ENCODE results near the gene UNK. TPM values are rescaled to one million over a fixed set of nuclear protein-coding genes. Genes with fewer than 3 reads are reported as not detected.

Gene UNK, protein sequence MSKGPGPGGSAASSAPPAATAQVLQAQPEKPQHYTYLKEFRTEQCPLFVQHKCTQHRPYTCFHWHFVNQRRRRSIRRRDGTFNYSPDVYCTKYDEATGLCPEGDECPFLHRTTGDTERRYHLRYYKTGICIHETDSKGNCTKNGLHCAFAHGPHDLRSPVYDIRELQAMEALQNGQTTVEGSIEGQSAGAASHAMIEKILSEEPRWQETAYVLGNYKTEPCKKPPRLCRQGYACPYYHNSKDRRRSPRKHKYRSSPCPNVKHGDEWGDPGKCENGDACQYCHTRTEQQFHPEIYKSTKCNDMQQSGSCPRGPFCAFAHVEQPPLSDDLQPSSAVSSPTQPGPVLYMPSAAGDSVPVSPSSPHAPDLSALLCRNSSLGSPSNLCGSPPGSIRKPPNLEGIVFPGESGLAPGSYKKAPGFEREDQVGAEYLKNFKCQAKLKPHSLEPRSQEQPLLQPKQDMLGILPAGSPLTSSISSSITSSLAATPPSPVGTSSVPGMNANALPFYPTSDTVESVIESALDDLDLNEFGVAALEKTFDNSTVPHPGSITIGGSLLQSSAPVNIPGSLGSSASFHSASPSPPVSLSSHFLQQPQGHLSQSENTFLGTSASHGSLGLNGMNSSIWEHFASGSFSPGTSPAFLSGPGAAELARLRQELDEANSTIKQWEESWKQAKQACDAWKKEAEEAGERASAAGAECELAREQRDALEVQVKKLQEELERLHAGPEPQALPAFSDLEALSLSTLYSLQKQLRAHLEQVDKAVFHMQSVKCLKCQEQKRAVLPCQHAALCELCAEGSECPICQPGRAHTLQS
- polyA plus RNA-seq (ENCODE audit: insufficient read length), result 21.9 TPM

DNA sequence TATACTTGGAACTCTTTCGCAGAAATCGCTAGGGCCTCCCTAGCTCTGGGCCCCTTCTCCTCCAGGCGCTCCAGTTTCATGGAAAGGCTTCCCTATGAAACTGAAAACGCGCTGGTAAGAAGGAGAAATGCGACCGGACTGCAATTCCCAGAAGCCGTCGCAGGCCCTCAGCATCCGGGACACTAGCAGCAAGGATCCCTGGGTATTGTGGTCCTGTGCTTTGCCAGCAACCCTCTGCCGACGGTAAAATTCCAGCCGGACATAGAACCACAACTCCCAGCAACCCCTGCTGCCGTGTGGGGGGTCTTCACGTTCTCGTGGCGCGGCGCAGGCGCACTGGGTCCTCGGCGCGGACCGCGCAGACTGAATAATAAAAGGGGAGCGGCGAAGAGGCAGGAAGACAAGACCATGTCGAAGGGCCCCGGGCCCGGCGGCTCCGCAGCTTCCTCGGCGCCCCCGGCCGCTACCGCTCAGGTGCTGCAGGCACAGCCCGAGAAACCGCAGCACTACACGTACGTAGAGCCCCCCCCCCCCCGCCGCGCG, at the start of gene UNK:
Gene UNK, plus strand, starts transcription at position 334 of the 543 bp plus-strand sequence. Its CDS starts 75 bp downstream, at position 409.
- peak; percentile 99 for DNase-seq (ENCODE audit: low read depth)

DNA sequence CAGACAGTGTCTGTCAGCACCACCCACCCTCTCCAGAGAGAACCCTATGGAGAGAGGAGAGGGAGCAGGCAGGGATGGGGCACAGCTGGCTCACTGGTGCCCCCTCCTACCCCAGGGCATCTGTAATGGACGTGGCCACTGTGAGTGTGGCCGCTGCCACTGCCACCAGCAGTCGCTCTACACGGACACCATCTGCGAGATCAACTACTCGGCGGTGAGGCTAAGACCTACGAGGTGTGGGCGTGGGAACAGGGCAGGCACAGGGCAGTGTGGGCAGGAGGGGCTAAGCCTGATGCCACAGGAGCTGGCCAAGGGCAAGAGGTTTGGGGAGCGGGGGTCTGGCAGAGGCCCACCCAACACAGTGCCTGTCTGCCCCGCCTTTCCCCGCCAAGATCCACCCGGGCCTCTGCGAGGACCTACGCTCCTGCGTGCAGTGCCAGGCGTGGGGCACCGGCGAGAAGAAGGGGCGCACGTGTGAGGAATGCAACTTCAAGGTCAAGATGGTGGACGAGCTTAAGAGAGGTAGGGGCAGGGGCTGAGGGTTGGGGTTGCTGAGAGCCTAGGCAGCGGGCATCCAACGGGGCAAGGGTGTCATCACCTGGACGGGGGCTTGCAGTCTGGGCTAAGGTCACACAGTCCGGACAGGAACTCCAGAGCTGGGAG, 48.3 kb upstream of the UNK start:
- no peak for DNase-seq (ENCODE audit: low read depth)

DNA sequence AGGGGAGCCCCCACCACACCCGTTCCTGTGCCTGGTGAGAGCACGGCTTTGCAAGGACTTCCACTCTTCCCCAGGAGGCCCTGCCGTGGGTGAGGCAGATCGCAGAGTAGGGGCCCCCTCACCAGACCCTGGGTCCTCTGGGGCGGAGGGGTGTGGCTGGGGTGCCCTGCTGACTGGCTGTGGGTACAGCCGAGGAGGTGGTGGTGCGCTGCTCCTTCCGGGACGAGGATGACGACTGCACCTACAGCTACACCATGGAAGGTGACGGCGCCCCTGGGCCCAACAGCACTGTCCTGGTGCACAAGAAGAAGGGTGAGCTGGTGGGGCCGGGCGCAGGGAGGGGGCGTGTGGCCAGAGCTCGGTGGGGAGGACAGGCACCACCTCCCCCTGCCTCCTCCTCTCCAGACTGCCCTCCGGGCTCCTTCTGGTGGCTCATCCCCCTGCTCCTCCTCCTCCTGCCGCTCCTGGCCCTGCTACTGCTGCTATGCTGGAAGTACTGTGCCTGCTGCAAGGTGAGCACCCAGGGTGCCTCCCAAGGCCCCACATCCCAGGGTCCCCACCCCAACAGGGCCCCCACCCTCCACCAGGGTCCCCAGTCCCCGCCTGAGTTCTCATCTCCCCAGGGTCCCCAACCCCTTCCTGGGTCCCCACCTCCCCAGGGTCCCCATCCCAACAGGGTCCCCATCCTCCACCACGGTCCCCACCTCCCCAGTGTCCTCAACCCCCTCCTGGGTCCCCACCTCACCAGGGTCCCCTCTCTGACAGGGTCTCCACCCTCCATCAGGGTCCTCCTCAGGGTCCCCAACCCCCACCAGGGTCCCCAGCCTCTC, 47.3 kb upstream of the UNK start:
- DNase-seq (ENCODE audit: low read depth), result no peak

DNA sequence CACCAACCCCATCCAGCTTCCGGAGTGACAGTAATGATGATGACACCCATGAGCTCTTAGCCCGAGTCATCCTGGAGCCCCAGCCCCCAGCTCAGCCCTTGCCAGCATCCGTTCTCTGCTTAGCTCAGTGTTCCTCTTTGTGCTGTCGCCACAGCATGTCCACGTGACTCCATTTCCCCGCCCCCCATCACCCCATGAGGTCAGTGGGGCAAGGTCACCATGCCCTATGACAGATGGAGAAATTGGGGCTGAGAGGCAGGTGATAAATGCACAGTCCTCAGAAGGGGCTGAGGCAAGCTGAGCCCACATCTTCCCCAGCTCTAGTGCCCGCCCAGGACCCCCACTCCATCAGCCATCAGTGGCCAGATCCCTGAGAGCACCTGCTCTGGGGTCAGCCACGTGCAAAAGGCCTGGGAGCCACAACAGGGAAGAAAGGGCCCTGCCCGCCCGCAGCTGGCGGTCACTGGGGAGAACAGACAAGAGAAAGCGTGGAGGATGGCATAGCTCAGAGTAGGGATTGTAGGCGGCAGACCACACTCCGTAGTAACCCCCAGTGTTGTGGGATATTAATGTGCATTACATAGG, 46.3 kb upstream of the UNK start:
- no peak for DNase-seq (ENCODE audit: low read depth)

DNA sequence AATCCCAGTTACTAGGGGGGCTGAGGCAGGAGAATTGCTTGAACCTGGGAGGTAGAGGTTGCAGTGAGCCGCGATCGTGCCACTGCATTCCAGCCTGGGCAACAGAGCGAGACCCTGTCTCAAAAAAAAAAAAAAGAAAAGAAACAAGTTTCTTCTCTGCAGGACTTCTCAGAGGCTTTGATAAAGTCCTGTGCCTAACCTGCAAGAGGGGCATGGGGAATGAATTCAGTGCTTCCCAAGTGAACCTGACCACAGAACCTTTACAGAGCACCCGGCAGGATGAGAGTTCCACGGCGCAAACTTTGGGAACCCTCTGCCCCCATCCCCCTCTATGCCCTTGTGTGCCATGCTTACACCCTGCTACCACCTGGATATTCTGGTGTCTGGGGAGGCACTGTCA, 45.4 kb upstream of the UNK start:
- DNase-seq (ENCODE audit: low read depth), result no peak

DNA sequence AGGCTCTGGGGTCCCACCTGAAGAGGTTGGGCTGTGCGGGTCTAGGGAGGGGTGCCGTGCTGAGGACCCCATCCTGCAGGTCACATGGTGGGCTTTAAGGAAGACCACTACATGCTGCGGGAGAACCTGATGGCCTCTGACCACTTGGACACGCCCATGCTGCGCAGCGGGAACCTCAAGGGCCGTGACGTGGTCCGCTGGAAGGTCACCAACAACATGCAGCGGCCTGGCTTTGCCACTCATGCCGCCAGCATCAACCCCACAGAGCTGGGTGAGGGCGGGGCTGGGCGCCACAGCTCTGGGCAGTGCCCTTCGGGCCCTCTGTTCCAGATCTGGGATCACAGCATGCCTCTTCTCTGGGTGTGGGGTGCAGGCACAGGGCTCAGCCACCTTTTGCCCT, 44.8 kb upstream of the UNK start:
- no peak for DNase-seq (ENCODE audit: low read depth)

DNA sequence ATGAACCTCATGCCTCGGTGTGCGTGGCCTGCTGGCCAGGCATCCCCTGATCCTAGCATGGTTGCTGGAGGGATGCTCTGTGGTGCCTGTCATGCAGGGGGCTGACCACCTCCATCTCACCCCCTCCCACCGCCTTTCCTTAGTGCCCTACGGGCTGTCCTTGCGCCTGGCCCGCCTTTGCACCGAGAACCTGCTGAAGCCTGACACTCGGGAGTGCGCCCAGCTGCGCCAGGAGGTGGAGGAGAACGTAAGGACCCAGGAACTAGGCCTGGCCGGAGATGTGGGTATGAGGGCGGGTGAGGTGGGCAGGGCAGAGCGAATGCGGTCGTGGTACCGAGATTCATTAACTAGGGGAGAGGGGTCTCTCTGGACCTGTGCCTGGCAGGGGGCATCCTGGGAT, 44.4 kb upstream of the UNK start:
- no peak for DNase-seq (ENCODE audit: low read depth)

DNA sequence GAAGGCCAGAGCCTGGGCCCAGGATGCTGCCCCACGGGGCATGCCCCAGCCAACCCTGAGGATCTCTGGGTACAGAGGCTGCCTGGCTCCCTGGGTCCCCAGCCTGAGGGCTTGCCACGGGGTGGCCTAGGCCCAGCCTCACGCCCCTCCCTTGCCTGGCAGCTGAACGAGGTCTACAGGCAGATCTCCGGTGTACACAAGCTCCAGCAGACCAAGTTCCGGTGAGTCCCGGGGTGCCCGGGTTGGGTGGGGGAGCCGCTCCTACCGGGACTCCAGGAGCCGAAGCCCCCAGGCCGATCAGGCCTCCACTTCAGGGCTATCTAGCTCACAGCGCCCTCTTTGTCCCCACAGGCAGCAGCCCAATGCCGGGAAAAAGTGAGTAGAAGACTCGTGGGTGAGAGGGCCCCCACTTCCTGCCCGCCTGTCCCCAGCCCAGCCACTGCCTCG, 44.0 kb upstream of the UNK start:
- no peak for DNase-seq (ENCODE audit: low read depth)

DNA sequence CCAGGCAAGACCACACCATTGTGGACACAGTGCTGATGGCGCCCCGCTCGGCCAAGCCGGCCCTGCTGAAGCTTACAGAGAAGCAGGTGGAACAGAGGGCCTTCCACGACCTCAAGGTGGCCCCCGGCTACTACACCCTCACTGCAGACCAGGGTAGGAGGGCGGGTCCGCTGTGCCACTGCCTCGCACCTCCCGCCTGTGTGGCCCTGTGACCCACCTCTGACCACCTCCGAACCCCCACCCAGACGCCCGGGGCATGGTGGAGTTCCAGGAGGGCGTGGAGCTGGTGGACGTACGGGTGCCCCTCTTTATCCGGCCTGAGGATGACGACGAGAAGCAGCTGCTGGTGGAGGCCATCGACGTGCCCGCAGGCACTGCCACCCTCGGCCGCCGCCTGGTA, 42.3 kb upstream of the UNK start:
- DNase-seq (ENCODE audit: low read depth), result no peak

DNA sequence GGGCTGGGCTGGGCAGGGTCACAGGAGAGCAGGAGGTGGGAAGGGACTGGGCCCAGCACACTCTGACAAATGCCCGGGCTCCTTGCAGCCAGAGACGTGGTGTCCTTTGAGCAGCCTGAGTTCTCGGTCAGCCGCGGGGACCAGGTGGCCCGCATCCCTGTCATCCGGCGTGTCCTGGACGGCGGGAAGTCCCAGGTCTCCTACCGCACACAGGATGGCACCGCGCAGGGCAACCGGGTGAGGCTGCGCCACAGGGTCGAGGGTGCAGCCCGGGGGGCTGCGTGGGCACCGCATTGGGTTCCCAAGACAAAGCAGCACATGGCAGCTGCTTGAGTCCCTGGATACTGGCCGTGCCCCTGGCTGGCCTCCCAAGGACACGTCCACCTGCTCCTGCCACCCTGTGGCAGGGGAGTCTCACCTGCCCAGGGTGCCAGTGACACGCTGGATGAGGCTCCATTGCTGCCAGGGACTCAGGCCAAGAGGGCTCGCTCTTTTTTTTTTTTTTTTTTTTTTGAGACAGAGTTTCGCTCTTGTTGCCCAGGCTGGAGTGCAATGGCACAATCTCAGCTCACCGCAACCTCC, 40.9 kb upstream of the UNK start:
- no peak for DNase-seq (ENCODE audit: low read depth)

DNA sequence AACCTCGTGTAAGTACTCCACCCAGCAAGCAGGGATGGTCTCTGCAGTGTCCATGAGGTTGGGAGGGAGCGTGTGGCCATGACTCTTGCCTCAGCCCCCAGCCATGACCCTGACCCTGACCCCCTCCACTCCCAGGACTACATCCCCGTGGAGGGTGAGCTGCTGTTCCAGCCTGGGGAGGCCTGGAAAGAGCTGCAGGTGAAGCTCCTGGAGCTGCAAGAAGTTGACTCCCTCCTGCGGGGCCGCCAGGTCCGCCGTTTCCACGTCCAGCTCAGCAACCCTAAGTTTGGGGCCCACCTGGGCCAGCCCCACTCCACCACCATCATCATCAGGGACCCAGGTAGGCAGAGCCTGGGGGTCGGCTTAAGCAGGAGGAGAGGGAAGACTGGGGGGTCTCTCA, 35.9 kb upstream of the UNK start:
- DNase-seq (ENCODE audit: low read depth), result no peak

DNA sequence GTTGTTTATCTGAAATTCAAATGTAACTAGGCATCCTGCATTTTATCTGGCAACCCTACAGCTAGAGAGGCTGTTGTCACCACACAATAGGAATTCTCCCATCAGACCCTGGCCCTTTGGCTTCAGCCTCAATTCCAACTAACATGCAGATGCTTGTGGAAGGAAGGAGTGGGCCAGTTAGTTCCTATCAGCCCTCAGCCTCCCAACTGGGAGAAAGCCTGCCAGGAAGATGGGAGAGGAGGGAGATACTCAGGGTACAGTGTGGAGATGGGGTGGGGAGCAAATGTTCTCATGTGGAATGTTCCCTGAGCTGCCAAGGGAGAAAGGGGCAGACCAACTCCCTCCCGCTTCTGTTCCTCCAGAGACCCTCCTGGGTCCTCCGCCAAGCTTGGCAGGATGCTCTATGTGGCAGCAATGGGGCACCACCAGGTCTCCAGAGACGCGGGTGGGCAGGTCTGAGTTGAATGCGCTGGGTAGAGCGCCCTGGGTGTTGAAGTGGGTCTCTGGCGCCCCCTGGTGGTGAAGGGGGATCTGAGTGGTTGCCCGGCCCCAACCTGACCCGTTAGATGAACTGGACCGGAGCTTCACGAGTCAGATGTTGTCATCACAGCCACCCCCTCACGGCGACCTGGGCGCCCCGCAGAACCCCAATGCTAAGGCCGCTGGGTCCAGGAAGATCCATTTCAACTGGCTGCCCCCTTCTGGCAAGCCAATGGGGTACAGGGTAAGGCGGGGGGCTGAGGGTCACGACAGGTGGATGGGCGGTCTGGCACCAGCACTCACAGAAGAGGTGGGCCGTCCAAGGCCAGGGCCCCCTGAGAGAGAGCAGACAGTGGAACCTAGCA, 34.8 kb upstream of the UNK start:
- DNase-seq (ENCODE audit: low read depth), result no peak

DNA sequence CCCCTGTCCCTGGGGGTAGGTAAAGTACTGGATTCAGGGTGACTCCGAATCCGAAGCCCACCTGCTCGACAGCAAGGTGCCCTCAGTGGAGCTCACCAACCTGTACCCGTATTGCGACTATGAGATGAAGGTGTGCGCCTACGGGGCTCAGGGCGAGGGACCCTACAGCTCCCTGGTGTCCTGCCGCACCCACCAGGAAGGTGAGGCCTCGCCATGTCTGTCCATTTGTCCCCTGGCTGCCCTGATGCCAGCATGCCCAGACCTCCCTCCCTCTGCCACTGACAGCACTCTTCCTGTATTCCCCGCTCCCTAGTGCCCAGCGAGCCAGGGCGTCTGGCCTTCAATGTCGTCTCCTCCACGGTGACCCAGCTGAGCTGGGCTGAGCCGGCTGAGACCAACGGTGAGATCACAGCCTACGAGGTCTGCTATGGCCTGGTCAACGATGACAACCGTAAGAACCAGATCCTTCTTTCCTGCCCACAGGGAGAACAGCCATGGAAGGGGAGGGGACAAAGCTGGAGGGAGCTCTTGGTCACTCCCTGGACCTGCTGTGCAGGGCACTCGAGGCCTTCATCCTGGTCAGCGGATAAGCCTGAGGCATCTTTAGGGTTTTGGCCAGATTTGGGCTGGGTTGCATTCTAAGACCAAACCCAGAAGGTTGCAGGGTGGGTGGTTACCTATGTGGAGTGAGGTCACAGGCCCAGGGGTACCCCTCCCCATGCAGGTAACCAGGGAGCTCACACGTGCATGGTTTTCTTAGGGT, 33.8 kb upstream of the UNK start:
- DNase-seq (ENCODE audit: low read depth), result no peak

DNA sequence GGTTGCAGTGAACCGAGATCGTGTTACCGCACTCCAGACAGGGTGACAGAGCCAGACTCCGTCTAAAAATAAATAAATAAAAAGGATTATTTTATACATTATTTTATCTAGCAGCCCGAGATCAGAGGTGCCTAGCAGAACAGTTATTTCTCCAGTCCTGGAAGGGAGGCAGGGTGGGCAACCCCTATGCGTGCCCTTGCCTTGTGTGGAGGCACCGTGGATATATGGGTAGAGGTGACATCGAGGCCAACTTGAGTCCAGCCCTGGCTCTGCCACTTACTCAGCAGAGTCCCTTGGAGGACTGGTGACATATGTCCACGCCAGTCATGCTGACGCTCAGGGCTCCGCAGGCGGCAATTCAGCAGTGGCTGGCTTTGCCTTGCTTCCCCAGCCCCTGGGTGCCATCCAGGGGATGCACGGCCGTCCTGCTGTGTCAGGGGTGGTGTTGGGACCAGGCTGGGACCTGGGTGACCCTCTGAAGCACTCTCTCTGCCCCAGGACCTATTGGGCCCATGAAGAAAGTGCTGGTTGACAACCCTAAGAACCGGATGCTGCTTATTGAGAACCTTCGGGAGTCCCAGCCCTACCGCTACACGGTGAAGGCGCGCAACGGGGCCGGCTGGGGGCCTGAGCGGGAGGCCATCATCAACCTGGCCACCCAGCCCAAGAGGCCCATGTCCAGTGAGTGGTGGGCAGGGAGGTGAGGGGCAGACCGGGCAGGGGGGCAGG, 32.8 kb upstream of the UNK start:
- DNase-seq (ENCODE audit: low read depth), result no peak

DNA sequence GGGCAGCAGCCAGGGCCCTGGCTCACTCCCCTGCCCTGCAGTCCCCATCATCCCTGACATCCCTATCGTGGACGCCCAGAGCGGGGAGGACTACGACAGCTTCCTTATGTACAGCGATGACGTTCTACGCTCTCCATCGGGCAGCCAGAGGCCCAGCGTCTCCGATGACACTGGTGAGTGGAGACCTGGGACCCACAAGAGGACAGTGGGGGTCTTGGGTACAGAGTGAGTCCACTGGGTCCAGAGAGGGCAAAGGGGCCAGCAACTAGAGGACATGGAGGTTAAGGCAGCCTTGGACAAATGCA, 32.2 kb upstream of the UNK start:
- no peak for DNase-seq (ENCODE audit: low read depth)

DNA sequence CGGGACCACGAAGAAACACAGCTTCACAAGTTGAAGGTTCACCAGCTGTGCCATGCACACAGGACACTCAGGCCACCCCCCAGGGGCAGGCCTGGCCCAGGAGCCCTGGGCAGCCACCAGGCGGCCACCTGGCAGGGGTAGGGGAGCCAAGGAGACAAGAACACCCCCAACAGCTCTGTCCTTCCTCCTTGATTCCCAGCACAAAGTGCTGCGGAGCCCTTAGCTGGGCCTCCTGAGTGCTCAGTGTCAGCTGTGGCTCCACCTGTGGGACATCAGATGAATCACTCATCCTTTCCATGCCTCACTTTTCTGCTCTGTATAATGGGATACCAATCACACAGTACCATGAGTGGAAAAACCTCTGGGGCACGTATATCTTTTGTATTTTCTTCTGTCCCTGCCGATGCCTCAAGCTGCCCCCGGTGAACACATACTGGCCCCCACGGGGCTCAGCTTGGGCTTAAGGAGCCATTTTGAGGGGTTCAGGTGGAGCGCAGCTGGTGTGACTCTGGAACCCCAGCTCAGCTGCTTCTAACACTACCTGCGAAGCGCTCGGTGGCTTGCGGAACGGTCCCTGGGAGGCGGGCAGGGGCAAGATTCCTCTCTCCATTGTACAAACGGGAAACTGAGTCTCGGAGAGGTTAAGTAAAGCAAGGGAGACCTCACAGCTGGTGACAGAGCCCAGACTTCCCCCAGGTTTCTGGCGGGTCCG, 31.6 kb upstream of the UNK start:
- DNase-seq (ENCODE audit: low read depth), result no peak

DNA sequence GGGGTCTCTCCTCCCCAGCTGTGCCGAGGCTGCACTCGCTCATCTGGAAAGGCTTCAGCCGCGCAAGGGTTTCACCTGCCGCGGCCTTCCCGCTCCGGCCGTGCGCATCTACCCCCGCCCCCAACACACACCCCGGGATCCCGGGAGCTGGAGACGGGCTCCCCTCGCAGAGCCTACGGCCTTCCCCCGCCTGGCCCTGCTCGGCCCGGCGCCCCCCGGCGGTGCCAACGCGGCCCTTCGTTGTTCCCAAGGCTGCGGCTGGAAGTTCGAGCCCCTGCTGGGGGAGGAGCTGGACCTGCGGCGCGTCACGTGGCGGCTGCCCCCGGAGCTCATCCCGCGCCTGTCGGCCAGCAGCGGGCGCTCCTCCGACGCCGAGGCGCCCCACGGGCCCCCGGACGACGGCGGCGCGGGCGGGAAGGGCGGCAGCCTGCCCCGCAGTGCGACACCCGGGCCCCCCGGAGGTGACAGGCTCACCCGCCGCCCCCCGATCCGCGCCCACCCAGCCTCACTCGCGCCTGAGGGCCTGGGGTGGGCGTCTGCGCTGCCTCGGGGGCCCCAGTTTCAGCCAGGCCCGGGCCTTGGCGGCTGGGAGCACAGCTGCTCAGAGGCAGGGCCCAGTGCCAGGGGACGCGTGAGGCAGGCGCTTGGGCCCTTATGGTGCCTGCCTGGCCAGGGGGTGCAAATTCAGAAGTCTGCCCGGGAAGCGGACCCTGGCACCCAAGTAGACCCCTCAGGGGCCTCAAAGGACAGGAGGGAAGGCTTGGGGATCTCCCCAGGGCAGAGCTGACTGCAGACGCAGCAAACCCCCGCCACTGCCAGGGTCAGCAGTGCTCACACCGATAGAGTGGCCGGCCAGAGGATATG, 30.9 kb upstream of the UNK start:
- no peak for DNase-seq (ENCODE audit: low read depth)
